IMR-90 (cell line): ENCODE results near the gene SLC38A8. TPM values are rescaled to one million over a fixed set of nuclear protein-coding genes. Genes with fewer than 3 reads are reported as not detected.

ENCODE experiments used
- ATAC-seq: fragments of 200-7000 bp; cut with Tn5 transposase; 2 replicates; pipeline ENCODE4 v1.9.1; 2020; ENCODE audit warnings: low read depth, mild to moderate bottlenecking, moderate library complexity
- BruUV-seq: library from RNA; stranded (reverse); fragments of 400-500 nt; replicated peaks from 2 replicates; lab custom pipeline; 2021; lab: Mats Ljungman, UMichigan
- CTCF ChIA-PET: fragments of 300-600 bp; formaldehyde crosslinking; extraction: SDS; loops from one replicate; lab custom pipeline; 2021; ENCODE audit warnings: antibody characterized with exemption; lab: Yijun Ruan, JAX
- POLR2A ChIA-PET: fragments of 300-600 bp; sonication (Branson Sonifier 250); formaldehyde crosslinking; loops from one replicate; lab custom pipeline; 2022; ENCODE audit warnings: antibody characterized with exemption; ENCODE audit not compliant: unreplicated experiment; lab: Charles Lee
- DNase-seq: peaks from one replicate; pipeline ENCODE4 v3.0.0; 2013
- H2AFZ ChIP-seq: replicated peaks from 2 replicates; pipeline ENCODE3; 2013; ENCODE audit warnings: low read length, mild to moderate bottlenecking; ENCODE audit not compliant: poor library complexity
- H2AK5ac ChIP-seq: 2 replicates; pipeline ENCODE4 v1.6.1; 2013; ENCODE audit warnings: low read depth, low read length, inconsistent platforms
- H2AK9ac ChIP-seq: replicated peaks from 2 replicates; pipeline ENCODE3; 2013; ENCODE audit warnings: mild to moderate bottlenecking, low read depth, low read length, moderate library complexity; ENCODE audit not compliant: poor library complexity
- H2BK120ac ChIP-seq: 2 replicates; pipeline ENCODE4 v1.6.1; 2013; ENCODE audit warnings: low read depth, low read length, inconsistent platforms
- H2BK15ac ChIP-seq: 3 replicates; pipeline ENCODE4 v1.6.1; 2013; ENCODE audit warnings: low read depth, low read length, inconsistent platforms
- H2BK20ac ChIP-seq: 2 replicates; pipeline ENCODE4 v1.6.1; 2013; ENCODE audit warnings: low read depth, mild to moderate bottlenecking, inconsistent platforms, low read length, moderate library complexity
- H2BK5ac ChIP-seq: 2 replicates; pipeline ENCODE4 v1.6.1; 2013; ENCODE audit warnings: mild to moderate bottlenecking, low read depth, low read length, inconsistent platforms; ENCODE audit not compliant: poor library complexity, severe bottlenecking
- H3K14ac ChIP-seq: replicated peaks from 2 replicates; pipeline ENCODE4 v1.6.1; 2013; ENCODE audit warnings: low read depth, low read length, inconsistent platforms
- H3K18ac ChIP-seq: 2 replicates; pipeline ENCODE4 v1.6.1; 2013; ENCODE audit warnings: low read depth, low read length, control low read depth
- H3K23ac ChIP-seq: 2 replicates; pipeline ENCODE4 v1.6.1; 2013; ENCODE audit warnings: low read depth, low read length, inconsistent platforms
- H3K27ac ChIP-seq: 2 replicates; pipeline ENCODE4 v1.5.1; 2013; ENCODE audit warnings: mild to moderate bottlenecking, control low read depth, low read length; ENCODE audit not compliant: insufficient read depth
- H3K27me3 ChIP-seq: 2 replicates; pipeline ENCODE4 v1.6.1; 2013; ENCODE audit warnings: low read length; ENCODE audit not compliant: control insufficient read depth, insufficient read depth
- H3K36me3 ChIP-seq: 2 replicates; pipeline ENCODE4 v1.6.1; 2013; ENCODE audit warnings: low read length, mixed read lengths; ENCODE audit not compliant: control insufficient read depth, insufficient read depth
- H3K4ac ChIP-seq: 2 replicates; pipeline ENCODE4 v1.6.1; 2013; ENCODE audit warnings: low read depth, low read length, inconsistent platforms
- H3K4me1 ChIP-seq: 2 replicates; pipeline ENCODE4 v1.6.1; 2013; ENCODE audit warnings: low read length, mixed read lengths; ENCODE audit not compliant: control insufficient read depth, insufficient read depth
- H3K4me2 ChIP-seq: 2 replicates; pipeline ENCODE4 v1.6.1; 2013; ENCODE audit warnings: low read depth, mild to moderate bottlenecking, control low read depth, low read length, moderate library complexity
- H3K4me3 ChIP-seq: 2 replicates; pipeline ENCODE4 v1.5.1; 2013; ENCODE audit warnings: low read depth, mild to moderate bottlenecking, control low read depth, low read length, moderate library complexity; ENCODE audit not compliant: insufficient read depth
- H3K56ac ChIP-seq: 2 replicates; pipeline ENCODE4 v1.6.1; 2013; ENCODE audit warnings: low read length, inconsistent platforms; ENCODE audit not compliant: insufficient read depth; ENCODE audit errors: extremely low read depth
- H3K79me1 ChIP-seq, 2 experiments: 2 replicates each; pipeline ENCODE4 v1.6.1; 2013; ENCODE audit warnings: low read length in 2 of 2, inconsistent platforms in 1 of 2, low read depth in 1 of 2
- H3K9ac ChIP-seq: 2 replicates; pipeline ENCODE4 v1.6.1; 2013; ENCODE audit warnings: low read depth, low read length, control low read depth
- H3K9me1 ChIP-seq: 2 replicates; pipeline ENCODE4 v1.6.1; 2013; ENCODE audit warnings: low read length, inconsistent platforms; ENCODE audit not compliant: insufficient read depth
- H3K9me3 ChIP-seq: 2 replicates; pipeline ENCODE4 v1.6.1; 2013; ENCODE audit warnings: low read length; ENCODE audit not compliant: control insufficient read depth, insufficient read depth
- H4K20me1 ChIP-seq: 2 replicates; pipeline ENCODE4 v1.6.1; 2013; ENCODE audit warnings: low read length, inconsistent platforms; ENCODE audit not compliant: insufficient read depth
- H4K5ac ChIP-seq: 2 replicates; pipeline ENCODE4 v1.6.1; 2013; ENCODE audit warnings: mild to moderate bottlenecking, low read depth, low read length, control low read depth
- H4K8ac ChIP-seq, 2 experiments: 2 replicates each; pipeline ENCODE4 v1.6.1; 2013; ENCODE audit warnings: low read depth in 2 of 2, low read length in 2 of 2, control low read depth in 1 of 2, inconsistent platforms in 1 of 2
- H4K91ac ChIP-seq: 2 replicates; pipeline ENCODE4 v1.6.1; 2013; ENCODE audit warnings: low read depth, low read length, inconsistent platforms; ENCODE audit not compliant: insufficient read depth
- BHLHE40 ChIP-seq: fragments of 150-350 bp; IDR thresholded peaks from 2 replicates; pipeline ENCODE4 v1.6.1; 2016; ENCODE audit warnings: mild to moderate bottlenecking, low read depth, low read length
- CHD1 ChIP-seq: IDR thresholded peaks from 2 replicates; pipeline ENCODE4 v1.6.1; 2012; ENCODE audit warnings: low read depth, low read length, improper control_type of control experiment
- NFE2L2 ChIP-seq: fragments of 150-350 bp; IDR thresholded peaks from 2 replicates; pipeline ENCODE4 v1.6.1; 2016; ENCODE audit warnings: low read depth, mild to moderate bottlenecking, low read length
- RFX5 ChIP-seq: IDR thresholded peaks from 2 replicates; pipeline ENCODE4 v1.8.0; 2012; ENCODE audit warnings: low read depth, mild to moderate bottlenecking, low read length, moderate library complexity
- WGBS, 2 experiments: methylation state at CpG; one replicate each; pipeline versions ENCODE4 v1.1.5 to v1.1.7; 2013; ENCODE audit warnings: missing lambda C conversion rate in 2 of 2; ENCODE audit not compliant: insufficient read length in 1 of 2; ENCODE audit errors: extremely low coverage in 2 of 2; 5-methylcytosine and 5-hydroxymethylcytosine counted together
- dilution Hi-C: fragments of 300-500 bp; cut with HindIII; formaldehyde crosslinking; loops from one replicate; pipeline ENCODE4 v1.14.3; 2018; ENCODE audit warnings: low sequenced_read_pairs; ENCODE audit not compliant: unreplicated experiment
- in situ Hi-C: fragments of 300-500 bp; cut with MboI; formaldehyde crosslinking; loops from 3 replicates; pipeline ENCODE4 v1.14.3; 2019; ENCODE audit warnings: low sequenced_read_pairs, inconsistent platforms, mixed read lengths
- intact Hi-C: fragments of 100-400 bp; cut with micrococcal nuclease; formaldehyde crosslinking; loops from 2 replicates; pipeline ENCODE4 v1.10.0; 2022
- polyA plus RNA-seq, 3 experiments: library from polyadenylated mRNA; depleted of rRNA; stranded (reverse); fragments of >200 nt; gene quantifications; 2 replicates each; pipeline ENCODE4 v1.2.3, GENCODE V29; 2012; ENCODE audit warnings: low replicate concordance in 1 of 3
- total RNA-seq: library from RNA; depleted of rRNA; stranded (reverse); fragments of >200 nt; gene quantifications from 2 replicates; pipeline ENCODE4 v1.2.3, GENCODE V29; 2012

The SLC38A8 gene
- total and polyA plus RNA-seq, 2 of the 4 experiments (the other 2 are of a cell fraction): not detected

- Histone ChIP-seq H3K23ac (no peak overlapping the region), H3K36me3 (no peaks in the 10 kb centered on the region), H4K20me1 (no peaks in the 10 kb centered on the region), H3K79me1 (no peaks in the 10 kb centered on the region), H3K9ac (no peak overlapping the region), H3K9me1 (no peaks in the 10 kb centered on the region; the same call in 1 of the 2 replicates), H2BK120ac (no peak overlapping the region), H3K18ac (no peak overlapping the region), H3K27me3 (peaks cover 56% of the 10 kb centered on the region), H3K9me3 (peaks cover 13% of the 10 kb centered on the region), H2BK15ac (no peak overlapping the region), H3K56ac (no peak overlapping the region), H4K8ac (no peak overlapping the region), H2AK9ac (no peak overlapping the region), H2BK5ac (no peak overlapping the region), H2AFZ (no peak overlapping the region), H3K4me1 (no peaks in the 10 kb centered on the region), H3K27ac (no peak overlapping the region), H2BK20ac (no peak overlapping the region), H3K14ac (no peak overlapping the region), H4K91ac (no peak overlapping the region), H3K4me3 (no peak overlapping the region), H2AK5ac (no peak overlapping the region), H3K4ac (no peak overlapping the region), H4K5ac (no peak overlapping the region), H3K4me2 (no peak overlapping the region)
- in situ Hi-C loops (no loop called here), dilution Hi-C loops (no loop called here), intact Hi-C loops (no loop called here)
- no peak for DNase-seq
- no peak for ATAC-seq
- ChIA-PET CTCF (no interaction called here), POLR2A (no interaction called here)
- BruUV-seq: no TSS peak
- WGBS, 2 experiments: no CpG with 5 or more reads among the region's 15 CpGs
- TF ChIP-seq RFX5: no peak
- no peak for TF ChIP-seq BHLHE40
- no peak for TF ChIP-seq CHD1
- TF ChIP-seq NFE2L2: no peak
Observed at GRCh38 chr16:84032458-84033178, 10.0 kb downstream of the SLC38A8 start.
